ENCODE measurements around the gene CACNA1C.

CACNA1C gene

DNA sequence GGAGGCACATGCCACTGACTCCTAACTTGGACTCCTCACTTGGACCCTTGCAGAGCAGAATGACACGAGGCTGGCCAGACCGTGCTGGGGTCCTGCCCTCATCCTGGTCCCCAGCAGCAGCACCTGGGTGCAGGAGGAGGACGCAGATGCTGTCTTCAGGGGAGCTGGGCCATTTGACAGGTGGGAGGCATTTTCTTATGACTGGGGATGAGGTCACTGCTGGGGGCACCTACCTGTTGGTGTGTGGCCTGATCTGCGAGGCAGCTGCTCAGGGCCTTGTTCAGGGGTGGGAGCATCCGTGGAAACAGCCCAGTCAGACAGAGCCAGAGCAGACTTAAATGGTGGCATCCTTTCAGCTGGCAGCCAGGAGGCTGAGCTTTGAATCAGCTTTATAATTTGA is 57.3 kb downstream of the CACNA1C start:
- Histone ChIP-seq H3K36me3 (ENCODE audit: control insufficient read depth in 2 of 2, insufficient read depth in 2 of 2, low read length in 2 of 2) (no peaks in the 10 kb centered on the region), H3K9me3 (ENCODE audit: control insufficient read depth in 2 of 2, low read length in 2 of 2) (no peaks in the 10 kb centered on the region), H3K27me3 (ENCODE audit: control insufficient read depth in 2 of 2, insufficient read depth in 2 of 2, low read length in 2 of 2) (no peaks in the 10 kb centered on the region), H3K4me3 (ENCODE audit: low read length in 2 of 2) (no peak overlapping the region), H3K4me1 (ENCODE audit: control insufficient read depth in 2 of 2, insufficient read depth in 2 of 2, low read length in 2 of 2) (peaks cover 0 to 9% of the 10 kb centered on the region in 2 donors), H3K27ac (ENCODE audit: low read depth in 2 of 2, low read length in 2 of 2) (no peak overlapping the region), H3K9ac (ENCODE audit: low read depth in 1 of 2, low read length in 2 of 2) (no peak overlapping the region)

DNA sequence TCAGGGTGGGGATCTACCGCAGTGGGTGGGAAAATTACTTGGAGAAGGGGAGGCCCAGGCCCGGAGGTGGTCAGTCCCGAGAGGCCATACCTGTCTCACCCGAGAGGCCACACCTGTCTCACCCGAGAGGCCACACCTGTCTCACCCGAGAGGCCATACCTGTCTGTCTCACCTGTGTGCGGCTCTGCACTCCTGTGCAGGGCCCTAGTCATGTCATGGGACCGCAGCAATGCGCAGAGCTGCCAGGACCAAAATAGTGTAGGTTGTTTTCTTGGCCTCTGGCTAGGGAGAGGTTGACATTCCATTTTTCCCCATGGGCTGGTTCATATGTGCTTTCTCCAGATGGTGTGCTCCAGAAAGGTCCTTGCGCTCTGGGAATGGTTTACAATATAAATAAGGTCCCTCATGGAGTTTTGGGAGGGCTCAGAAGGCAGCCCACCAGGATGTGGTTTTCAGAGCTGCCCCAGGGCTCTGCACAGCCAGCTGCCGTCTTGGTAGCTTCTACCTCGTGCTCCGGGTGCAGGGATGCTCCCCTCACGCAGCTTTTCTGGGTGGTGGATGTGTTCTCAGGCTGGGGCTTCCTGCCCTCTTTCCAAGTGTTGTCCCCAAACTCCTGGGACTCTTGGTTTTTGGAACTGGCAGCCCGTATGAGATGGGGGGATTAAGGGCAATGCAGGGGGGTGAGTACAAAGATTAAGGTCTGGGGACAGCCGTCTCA is 58.2 kb downstream of the CACNA1C start:
- Histone ChIP-seq H3K27ac (ENCODE audit: low read depth in 2 of 2, low read length in 2 of 2) (no peak overlapping the region), H3K27me3 (ENCODE audit: control insufficient read depth in 2 of 2, insufficient read depth in 2 of 2, low read length in 2 of 2) (no peaks in the 10 kb centered on the region), H3K4me3 (ENCODE audit: low read length in 2 of 2) (no peak overlapping the region), H3K9me3 (ENCODE audit: control insufficient read depth in 2 of 2, low read length in 2 of 2) (no peaks in the 10 kb centered on the region), H3K9ac (ENCODE audit: low read depth in 1 of 2, low read length in 2 of 2) (no peak overlapping the region), H3K4me1 (ENCODE audit: control insufficient read depth in 2 of 2, insufficient read depth in 2 of 2, low read length in 2 of 2) (peaks cover 0 to 9% of the 10 kb centered on the region in 2 donors), H3K36me3 (ENCODE audit: control insufficient read depth in 2 of 2, insufficient read depth in 2 of 2, low read length in 2 of 2) (no peaks in the 10 kb centered on the region)

DNA sequence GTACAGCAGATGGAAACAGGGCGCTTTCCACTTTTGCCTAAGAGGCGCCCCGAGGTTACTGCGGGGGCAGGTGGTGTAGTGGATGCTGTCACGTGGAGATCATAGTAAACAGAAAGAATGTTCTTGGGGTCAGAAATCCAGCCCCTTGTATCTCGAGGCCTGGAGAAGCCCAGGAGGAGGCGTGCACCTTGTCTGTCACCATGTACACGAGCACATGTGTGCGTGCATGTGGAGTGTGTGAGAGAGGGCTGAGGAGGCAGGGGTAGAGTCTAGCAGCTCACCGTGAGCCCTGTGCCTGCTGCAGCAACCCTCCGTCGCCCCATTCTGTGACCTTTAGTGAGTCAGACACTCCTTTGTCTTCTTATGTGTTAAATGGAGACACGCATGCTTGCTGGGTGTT is 59.0 kb downstream of the CACNA1C start:
- Histone ChIP-seq H3K4me1 (ENCODE audit: control insufficient read depth in 2 of 2, insufficient read depth in 2 of 2, low read length in 2 of 2) (peaks cover 0 to 9% of the 10 kb centered on the region in 2 donors), H3K9ac (ENCODE audit: low read depth in 1 of 2, low read length in 2 of 2) (no peak overlapping the region), H3K9me3 (ENCODE audit: control insufficient read depth in 2 of 2, low read length in 2 of 2) (no peaks in the 10 kb centered on the region), H3K27me3 (ENCODE audit: control insufficient read depth in 2 of 2, insufficient read depth in 2 of 2, low read length in 2 of 2) (no peaks in the 10 kb centered on the region), H3K36me3 (ENCODE audit: control insufficient read depth in 2 of 2, insufficient read depth in 2 of 2, low read length in 2 of 2) (no peaks in the 10 kb centered on the region), H3K27ac (ENCODE audit: low read depth in 2 of 2, low read length in 2 of 2) (no peak overlapping the region), H3K4me3 (ENCODE audit: low read length in 2 of 2) (no peak overlapping the region)

DNA sequence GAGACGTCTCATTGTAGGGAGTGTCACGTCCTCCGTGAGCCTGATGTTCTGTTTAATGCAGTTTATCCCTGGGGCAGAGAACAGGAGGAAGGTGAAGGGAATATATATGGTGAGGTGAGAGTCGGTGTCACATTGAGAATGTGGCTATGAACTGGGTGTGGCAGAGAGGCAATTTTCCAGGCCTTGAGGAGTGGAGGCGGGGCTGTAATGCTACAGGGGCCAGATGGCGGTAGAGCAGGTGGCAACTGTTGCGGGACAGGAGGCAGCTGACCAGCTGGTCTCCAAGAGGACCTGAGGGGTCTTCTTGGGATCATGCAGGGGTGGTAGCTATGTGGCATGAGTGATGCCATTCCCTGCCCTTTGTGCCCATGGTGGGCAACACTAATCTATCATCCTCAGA is 59.6 kb downstream of the CACNA1C start:
- H3K9me3 ChIP-seq (ENCODE audit: control insufficient read depth in 2 of 2, low read length in 2 of 2), result no peaks in the 10 kb centered on the region
- H3K4me1 ChIP-seq (ENCODE audit: control insufficient read depth in 2 of 2, insufficient read depth in 2 of 2, low read length in 2 of 2), result peaks cover 0 to 9% of the 10 kb centered on the region in 2 donors
- no peaks in the 10 kb centered on the region for H3K27me3 ChIP-seq (ENCODE audit: control insufficient read depth in 2 of 2, insufficient read depth in 2 of 2, low read length in 2 of 2)
- H3K27ac ChIP-seq (ENCODE audit: low read depth in 2 of 2, low read length in 2 of 2), result no peak overlapping the region
- no peaks in the 10 kb centered on the region for H3K36me3 ChIP-seq (ENCODE audit: control insufficient read depth in 2 of 2, insufficient read depth in 2 of 2, low read length in 2 of 2)
- H3K4me3 ChIP-seq (ENCODE audit: low read length in 2 of 2), result no peak overlapping the region
- no peak overlapping the region for H3K9ac ChIP-seq (ENCODE audit: low read depth in 1 of 2, low read length in 2 of 2)

DNA sequence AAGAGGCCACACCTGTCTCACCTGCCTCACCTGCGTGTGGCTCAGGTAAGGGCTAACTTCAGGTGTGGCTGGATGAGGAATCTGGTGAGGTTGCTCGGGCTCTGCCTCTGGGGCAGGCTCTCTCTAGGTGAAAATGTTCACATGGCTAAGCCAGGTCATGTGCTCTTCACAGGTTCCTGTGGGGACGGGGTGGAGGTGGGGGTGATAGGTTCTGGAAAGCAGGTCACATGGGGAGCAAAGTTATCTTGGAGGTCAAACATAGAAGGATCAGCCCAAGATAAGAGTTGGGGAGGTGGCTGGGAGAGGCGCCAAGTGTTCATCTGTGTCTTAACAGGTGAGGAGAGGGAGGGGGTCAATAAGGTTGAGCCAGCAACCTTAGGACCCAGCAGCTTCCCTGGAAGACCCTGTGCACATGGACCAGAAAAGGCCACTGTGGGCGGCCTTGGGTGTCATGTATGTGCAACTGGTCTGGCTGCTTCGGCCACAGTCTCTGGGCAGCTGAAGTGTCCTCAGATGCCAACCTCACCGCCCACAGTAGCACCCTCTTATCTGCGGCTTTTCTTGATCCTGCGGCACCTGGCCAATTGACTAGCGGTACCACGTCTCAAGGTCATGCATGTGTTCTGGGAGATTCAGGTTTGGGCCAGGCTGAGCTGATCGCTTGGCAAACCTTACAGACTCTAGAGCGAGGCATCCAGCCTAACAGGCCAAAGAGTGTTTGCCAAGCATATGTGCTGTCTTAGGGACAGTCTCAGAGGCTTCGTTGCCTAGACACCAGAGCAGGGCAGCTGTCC is 60.5 kb downstream of the CACNA1C start:
- no peak overlapping the region for H3K4me3 ChIP-seq (ENCODE audit: low read length in 2 of 2)
- H3K27me3 ChIP-seq (ENCODE audit: control insufficient read depth in 2 of 2, insufficient read depth in 2 of 2, low read length in 2 of 2), result no peaks in the 10 kb centered on the region
- H3K9me3 ChIP-seq (ENCODE audit: control insufficient read depth in 2 of 2, low read length in 2 of 2), result no peaks in the 10 kb centered on the region
- H3K36me3 ChIP-seq (ENCODE audit: control insufficient read depth in 2 of 2, insufficient read depth in 2 of 2, low read length in 2 of 2), result no peaks in the 10 kb centered on the region
- H3K27ac ChIP-seq (ENCODE audit: low read depth in 2 of 2, low read length in 2 of 2), result no peak overlapping the region
- H3K4me1 ChIP-seq (ENCODE audit: control insufficient read depth in 2 of 2, insufficient read depth in 2 of 2, low read length in 2 of 2), result peaks cover 0 to 9% of the 10 kb centered on the region in 2 donors
- no peak overlapping the region for H3K9ac ChIP-seq (ENCODE audit: low read depth in 1 of 2, low read length in 2 of 2)

DNA sequence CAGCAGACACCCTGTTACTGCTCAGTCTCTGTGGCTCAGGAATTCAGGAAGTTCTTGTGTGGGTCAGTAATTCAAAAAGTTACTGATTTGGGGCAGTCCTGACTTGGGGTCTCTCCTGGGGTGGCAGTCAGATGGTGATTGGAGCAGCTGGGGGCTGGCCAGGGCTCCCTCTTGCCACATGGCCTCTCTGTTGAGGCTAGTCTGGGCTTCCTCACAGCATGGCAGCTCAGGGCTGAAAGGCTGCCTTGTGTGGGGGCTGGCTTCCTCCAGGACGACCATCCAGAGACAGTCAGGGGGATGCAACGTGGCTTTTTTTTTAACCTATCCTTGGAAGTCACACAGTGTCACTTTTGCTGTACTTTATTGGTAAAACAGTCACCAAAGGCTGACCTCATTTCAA is 61.3 kb downstream of the CACNA1C start:
- Histone ChIP-seq H3K9ac (ENCODE audit: low read depth in 1 of 2, low read length in 2 of 2) (no peak overlapping the region), H3K36me3 (ENCODE audit: control insufficient read depth in 2 of 2, insufficient read depth in 2 of 2, low read length in 2 of 2) (no peaks in the 10 kb centered on the region), H3K4me3 (ENCODE audit: low read length in 2 of 2) (no peak overlapping the region), H3K27ac (ENCODE audit: low read depth in 2 of 2, low read length in 2 of 2) (no peak overlapping the region), H3K27me3 (ENCODE audit: control insufficient read depth in 2 of 2, insufficient read depth in 2 of 2, low read length in 2 of 2) (no peaks in the 10 kb centered on the region), H3K9me3 (ENCODE audit: control insufficient read depth in 2 of 2, low read length in 2 of 2) (no peaks in the 10 kb centered on the region), H3K4me1 (ENCODE audit: control insufficient read depth in 2 of 2, insufficient read depth in 2 of 2, low read length in 2 of 2) (peaks cover 0 to 9% of the 10 kb centered on the region in 2 donors)

DNA sequence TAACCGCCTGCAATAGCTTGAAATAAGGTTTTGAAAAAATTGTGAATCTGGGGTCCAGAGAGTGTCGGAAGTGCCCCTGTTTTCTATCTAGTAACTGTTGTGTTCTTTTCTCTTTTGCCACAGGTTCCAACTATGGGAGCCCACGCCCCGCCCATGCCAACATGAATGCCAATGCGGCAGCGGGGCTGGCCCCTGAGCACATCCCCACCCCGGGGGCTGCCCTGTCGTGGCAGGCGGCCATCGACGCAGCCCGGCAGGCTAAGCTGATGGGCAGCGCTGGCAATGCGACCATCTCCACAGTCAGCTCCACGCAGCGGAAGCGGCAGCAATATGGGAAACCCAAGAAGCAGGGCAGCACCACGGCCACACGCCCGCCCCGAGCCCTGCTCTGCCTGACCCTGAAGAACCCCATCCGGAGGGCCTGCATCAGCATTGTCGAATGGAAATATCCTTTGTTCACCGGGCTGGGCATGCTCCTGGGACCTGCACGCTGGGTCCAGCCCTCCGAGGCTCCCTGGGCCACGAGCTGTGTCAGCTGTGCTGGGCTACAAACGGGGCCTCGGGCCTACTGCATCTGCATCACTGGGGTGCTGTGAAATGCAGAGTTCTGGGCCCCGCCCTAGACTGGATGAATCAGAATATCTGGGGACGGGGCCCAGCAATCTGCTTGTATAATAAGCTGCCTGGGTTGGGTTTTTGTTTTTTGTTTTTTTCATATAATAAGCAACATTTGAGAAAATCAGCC is 62.5 kb downstream of the CACNA1C start:
- Histone ChIP-seq H3K27ac (ENCODE audit: low read depth in 2 of 2, low read length in 2 of 2) (no peak overlapping the region), H3K4me3 (ENCODE audit: low read length in 2 of 2) (no peak overlapping the region), H3K9me3 (ENCODE audit: control insufficient read depth in 2 of 2, low read length in 2 of 2) (no peaks in the 10 kb centered on the region), H3K4me1 (ENCODE audit: control insufficient read depth in 2 of 2, insufficient read depth in 2 of 2, low read length in 2 of 2) (peaks cover 0 to 9% of the 10 kb centered on the region in 2 donors), H3K9ac (ENCODE audit: low read depth in 1 of 2, low read length in 2 of 2) (no peak overlapping the region), H3K36me3 (ENCODE audit: control insufficient read depth in 2 of 2, insufficient read depth in 2 of 2, low read length in 2 of 2) (no peaks in the 10 kb centered on the region), H3K27me3 (ENCODE audit: control insufficient read depth in 2 of 2, insufficient read depth in 2 of 2, low read length in 2 of 2) (no peaks in the 10 kb centered on the region)

DNA sequence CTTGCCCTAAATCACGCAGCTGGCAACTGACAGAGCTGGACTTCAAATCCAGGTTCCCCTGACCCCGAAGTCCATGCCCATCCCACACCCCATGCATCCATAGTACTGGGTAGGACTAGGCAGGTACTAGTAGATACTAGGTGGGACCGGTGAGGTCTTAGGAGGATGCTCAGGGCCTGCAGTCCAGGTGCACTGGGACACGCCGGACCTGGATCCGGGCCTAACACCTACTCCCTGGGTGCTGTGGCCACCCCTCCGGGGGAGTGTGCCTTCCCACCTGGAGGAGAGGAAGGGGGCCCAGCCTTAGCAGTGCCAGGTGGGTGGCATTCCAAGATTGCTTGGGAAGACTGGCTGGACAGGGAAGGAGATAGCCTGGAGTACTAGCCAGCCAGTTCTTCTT is 64.8 kb downstream of the CACNA1C start:
- Histone ChIP-seq H3K9ac (ENCODE audit: low read depth in 1 of 2, low read length in 2 of 2) (no peak overlapping the region), H3K27me3 (ENCODE audit: control insufficient read depth in 2 of 2, insufficient read depth in 2 of 2, low read length in 2 of 2) (no peaks in the 10 kb centered on the region), H3K4me3 (ENCODE audit: low read length in 2 of 2) (no peak overlapping the region), H3K9me3 (ENCODE audit: control insufficient read depth in 2 of 2, low read length in 2 of 2) (no peaks in the 10 kb centered on the region), H3K4me1 (ENCODE audit: control insufficient read depth in 2 of 2, insufficient read depth in 2 of 2, low read length in 2 of 2) (peaks cover 0 to 3% of the 10 kb centered on the region in 2 donors), H3K27ac (ENCODE audit: low read depth in 2 of 2, low read length in 2 of 2) (no peak overlapping the region), H3K36me3 (ENCODE audit: control insufficient read depth in 2 of 2, insufficient read depth in 2 of 2, low read length in 2 of 2) (no peaks in the 10 kb centered on the region)

DNA sequence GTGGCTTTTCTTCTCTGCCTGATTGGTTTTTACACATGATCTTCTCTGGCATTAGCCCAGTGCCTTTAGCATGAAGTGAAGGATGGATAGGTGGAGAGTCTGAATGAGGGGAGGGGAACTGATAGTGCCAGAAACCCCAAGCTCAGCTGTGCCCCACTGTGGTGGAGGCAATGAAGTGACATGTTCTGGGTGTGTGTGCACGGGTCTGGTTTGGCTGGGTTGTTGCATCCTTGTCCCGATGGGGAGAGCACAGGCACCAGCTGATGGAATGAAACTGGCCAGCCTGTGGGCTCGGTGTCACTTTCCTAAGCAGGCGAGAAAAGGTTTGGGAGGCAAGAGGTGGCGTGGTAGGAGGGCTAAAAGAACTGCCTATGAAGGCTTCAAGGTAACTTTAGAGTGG is 65.3 kb downstream of the CACNA1C start:
- Histone ChIP-seq H3K9me3 (ENCODE audit: control insufficient read depth in 2 of 2, low read length in 2 of 2) (no peaks in the 10 kb centered on the region), H3K36me3 (ENCODE audit: control insufficient read depth in 2 of 2, insufficient read depth in 2 of 2, low read length in 2 of 2) (no peaks in the 10 kb centered on the region), H3K9ac (ENCODE audit: low read depth in 1 of 2, low read length in 2 of 2) (no peak overlapping the region), H3K4me1 (ENCODE audit: control insufficient read depth in 2 of 2, insufficient read depth in 2 of 2, low read length in 2 of 2) (no peaks in the 10 kb centered on the region), H3K4me3 (ENCODE audit: low read length in 2 of 2) (no peak overlapping the region), H3K27me3 (ENCODE audit: control insufficient read depth in 2 of 2, insufficient read depth in 2 of 2, low read length in 2 of 2) (no peaks in the 10 kb centered on the region), H3K27ac (ENCODE audit: low read depth in 2 of 2, low read length in 2 of 2) (no peak overlapping the region)
